Left kidney (tissue), 2 donors: ENCODE data around the gene TFR2. TPM values are rescaled to one million over a fixed set of nuclear protein-coding genes. Genes with fewer than 3 reads are reported as not detected.

Experiments
- DNase-seq: peaks from one replicate; pipeline ENCODE4 v3.0.0-alpha.2; 2013
- polyA plus RNA-seq: library from polyadenylated mRNA; unstranded; fragments of 120-200 nt; gene quantifications from one replicate; pipeline ENCODE4 v1.2.1, GENCODE V29; 2013; ENCODE audit not compliant: insufficient read length

TFR2 gene
- polyA plus RNA-seq, 1 donor, result 0.93 TPM

DNA sequence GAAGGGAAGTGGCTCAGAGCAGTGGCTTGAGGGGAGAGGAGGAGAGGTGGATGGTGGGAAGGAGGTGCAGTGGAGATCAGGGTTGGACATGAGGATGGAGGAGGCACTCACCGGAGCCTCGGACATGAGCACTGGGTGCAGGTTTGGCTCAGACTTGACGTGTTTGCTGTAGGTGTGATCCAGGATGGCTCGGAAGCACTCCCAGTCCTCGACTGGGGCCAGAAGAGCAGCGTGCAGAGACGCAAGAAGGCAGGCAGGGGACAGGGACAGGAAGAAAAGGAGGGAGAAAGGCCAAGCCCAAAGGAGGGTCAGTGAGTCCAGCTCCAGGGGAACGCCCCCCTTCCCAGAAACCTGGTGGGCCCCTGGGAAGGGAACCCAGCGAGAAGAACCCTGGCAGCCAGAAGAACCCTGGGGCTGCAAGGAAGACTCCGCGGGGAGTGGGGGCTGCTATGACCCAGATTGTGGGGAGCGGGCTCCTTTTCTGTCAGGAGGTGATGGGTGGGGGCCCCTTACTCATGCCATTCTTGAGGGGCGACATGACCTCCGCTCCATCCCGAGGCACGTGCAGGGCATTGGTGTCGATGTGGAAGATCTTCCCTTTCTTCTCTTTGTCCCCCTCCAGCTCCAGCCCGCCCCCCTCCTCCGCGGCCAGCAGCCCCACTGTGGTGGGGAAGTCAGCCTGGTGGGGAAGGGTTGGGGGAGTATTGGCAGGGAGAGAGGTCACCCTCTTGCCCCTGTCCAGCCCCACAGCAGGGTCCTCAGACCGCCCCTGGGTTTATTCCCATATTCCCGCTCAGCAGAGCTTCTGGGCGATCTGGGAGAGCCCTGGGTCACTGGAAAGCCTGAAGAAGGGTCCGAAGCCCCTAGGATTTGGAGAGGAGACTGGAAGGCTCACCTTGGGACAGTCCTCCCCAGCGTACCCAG is 13.8 kb upstream of the TFR2 start:
- DNase-seq, result no peak

DNA sequence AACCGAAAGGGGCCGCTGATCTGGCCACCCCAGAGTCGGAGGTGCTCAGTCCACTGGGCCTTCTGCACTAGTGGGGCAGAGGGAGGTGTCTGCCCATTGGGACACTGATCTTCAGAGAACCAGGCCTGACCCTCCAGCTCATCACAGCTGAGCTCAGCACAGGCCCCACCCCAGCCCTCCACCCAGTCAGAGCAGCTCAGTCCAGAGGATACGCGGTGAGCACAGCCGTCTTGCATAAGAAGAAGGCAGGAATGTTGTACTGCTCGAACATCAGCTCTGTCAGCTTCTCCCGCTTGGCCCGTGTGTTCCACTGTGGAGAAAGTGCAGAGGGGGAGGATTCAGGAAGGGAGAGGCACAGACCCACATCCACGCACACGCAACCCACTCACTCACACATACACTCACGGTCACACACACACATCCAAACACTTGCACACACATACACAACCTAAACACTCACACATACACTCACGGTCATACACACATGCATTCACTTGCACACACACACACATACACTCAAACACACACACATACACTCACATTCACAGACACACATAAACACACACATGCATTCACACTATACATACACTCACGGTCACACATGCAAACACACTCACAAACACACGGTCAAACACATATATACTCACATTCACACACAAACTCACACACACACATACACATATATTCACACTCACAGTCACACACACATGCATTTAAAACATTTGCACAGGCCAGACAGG is 8.6 kb upstream of the TFR2 start:
- no peak for DNase-seq

DNA sequence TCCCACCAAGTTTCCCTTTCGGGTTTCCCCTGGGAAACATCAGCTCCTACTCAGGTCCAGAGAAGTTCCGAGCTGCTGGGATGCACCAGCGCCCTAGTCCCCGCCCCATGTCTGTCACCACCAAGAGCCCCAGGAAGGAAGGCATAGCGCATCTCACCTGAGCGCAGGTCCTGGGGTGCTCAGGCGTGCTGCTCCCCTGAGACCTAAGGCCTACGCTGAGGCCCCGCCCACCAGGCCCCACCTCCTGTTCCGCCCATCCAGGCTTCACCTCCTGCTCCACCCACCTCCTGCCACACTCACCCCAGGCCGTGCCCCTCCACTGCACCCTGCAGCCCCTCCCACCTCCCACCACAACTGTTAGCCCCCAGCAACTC is 1.2 kb upstream of the TFR2 start:
- DNase-seq, result no peak

DNA sequence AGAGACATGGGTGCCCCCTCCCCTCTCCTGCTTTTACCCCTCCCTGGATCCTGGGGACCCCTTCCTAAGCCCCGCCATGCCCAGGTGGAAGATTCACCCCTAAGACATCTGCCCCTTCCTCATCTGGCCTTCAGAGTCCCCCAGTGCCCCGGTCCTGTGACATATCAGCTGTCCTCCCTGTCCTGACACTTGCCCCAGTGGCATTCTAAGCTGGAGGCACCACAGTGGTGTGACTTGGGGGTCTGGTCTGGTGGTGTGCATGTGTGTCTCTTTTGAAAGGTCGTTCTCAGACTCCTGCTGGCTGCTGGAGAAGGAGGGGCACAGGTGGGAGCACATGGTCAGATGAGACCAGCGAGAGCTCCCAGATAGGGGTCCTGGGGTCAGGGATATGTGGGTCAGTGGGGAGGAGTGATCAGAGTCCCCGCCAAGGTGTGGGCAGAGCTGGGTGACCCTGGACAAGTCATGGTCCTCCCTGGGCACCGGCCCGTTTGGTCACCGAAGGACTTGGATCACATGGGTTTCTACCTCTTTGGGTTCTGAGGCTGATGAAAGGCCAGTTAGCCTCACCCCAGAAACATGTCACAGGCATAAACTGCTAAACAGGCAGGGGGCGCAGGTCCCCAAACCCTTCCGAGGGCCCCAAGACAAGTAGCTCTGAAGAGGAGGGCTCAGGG is 645 bp upstream of the TFR2 start:
- DNase-seq, result no peak

DNA sequence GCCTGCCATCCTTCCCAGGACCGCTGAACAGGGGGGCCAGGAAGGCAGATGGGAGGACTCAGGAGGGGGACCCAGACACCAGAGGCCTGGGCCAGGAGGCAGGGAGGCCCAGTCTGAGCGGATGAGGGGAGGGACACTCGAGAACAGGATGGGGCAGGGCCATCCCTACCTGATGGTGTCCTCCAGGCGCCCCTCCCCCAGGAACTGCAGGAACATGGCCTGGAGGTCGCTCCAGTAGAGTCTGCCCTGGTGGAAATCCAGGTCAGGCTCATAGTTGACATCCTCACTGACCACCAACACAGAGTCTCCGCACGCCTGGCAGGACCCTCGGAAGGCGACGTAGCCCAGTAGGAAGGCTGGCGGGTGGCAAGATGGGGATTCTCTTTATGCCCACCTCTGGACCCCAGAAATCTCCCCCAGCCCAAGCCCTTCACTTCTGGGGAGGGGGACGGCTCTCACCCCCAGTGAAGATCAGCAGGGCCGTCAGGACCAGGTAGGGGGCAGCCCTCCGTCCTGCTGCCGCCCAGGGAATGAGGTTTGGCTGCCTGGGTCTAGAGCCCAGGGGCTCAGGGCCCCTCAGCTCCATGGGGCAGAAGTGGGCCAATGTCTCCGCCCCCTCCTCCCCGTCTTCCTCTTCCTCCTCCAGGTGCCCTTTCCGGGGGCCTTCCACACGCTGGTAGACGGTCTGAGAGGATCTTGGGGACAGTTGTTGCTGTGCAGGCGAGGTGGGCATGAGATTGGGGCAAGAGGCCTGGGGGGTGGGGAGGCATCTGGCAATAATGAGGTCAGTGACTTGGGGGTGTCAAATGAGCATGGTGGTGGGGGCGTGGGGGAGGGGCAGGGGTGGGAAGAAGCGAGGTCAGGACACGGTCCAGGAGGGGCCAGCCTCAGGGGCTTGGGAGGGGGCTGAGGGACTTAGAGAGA is 573 bp downstream of the TFR2 start:
- DNase-seq, result no peak

DNA sequence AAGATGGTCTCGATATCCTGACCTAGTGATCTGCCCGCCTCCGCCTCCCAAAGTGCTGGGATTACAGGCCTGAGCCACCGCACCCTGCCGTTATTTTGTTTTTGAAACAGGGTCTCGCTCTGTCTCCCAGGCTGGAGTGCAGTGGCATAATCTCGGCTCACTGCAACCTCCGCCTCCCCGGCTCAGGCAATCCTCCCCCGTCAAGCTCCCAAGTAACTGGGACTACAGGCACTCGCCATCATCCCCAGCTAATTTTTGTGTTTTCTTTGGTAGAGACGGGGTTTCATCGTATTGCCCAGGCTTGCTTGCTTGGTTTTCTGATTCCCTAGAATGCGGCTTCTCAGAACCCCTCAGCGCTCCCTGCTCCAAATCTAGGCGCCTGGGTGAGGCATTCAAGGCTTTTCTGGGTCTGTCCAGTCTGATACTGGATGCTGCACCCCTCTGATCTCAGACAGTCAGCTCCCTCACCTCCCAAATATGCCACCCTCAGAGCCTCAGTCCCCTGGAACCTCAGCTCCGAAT is 1.3 kb downstream of the TFR2 start:
- no peak for DNase-seq

DNA sequence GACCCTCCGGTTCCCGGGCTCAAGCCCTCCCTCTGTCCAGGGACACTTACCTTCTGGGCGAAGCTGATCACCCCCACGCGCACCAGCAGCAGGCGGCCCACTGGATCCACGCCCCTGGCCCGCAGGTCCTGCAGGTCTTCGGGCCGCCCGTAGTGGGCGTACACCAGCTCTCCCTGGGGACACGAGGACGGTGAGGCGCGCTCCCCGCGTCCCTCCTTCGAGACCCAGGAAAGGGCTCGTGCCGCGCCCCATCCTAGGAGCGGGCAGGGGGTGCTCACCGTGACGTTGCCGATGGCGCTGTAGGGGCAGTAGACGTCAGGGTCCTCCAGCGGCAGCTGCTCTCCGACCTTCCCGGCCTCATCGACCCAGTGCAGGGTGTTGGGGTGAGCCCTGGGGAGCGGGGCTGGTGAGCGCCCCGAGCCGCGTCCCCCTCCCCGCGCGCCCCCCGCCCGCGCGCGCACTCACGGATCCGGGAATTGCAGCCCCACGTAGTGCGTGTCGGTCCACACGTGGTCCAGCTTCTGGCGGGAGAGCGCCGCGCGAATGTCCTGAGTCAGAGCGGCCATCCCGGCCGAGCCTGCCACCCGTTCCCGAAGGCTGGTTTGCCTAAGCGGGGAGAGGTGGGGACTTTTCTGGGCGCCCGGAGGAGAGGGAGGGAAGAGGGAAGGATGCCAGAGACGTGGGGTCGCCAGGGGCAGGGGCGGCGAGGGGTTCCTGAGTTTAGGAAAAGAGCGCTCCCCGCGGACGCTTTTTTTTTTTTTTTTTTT is 8.2 kb downstream of the TFR2 start:
- no peak for DNase-seq

DNA sequence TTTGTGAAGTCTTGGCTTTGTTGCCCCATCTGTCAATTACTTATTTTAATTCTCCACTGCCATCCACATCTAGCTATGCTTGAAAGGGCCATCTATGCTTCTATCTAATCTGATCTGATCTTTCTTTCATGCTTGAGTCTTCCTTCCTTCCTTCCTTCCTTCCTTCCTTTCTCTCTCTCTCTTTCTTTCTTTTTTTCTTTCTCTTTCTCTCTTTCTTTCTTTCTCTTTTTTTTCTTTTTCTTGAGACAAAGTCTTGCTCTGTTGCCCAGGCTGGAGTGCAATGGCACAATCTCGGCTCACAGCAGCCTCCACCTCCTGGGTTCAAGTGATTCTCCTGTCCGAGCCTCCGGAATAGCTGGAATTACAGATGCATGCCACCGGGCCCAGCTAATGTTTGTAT is 11.3 kb downstream of the TFR2 start:
- DNase-seq, result no peak

DNA sequence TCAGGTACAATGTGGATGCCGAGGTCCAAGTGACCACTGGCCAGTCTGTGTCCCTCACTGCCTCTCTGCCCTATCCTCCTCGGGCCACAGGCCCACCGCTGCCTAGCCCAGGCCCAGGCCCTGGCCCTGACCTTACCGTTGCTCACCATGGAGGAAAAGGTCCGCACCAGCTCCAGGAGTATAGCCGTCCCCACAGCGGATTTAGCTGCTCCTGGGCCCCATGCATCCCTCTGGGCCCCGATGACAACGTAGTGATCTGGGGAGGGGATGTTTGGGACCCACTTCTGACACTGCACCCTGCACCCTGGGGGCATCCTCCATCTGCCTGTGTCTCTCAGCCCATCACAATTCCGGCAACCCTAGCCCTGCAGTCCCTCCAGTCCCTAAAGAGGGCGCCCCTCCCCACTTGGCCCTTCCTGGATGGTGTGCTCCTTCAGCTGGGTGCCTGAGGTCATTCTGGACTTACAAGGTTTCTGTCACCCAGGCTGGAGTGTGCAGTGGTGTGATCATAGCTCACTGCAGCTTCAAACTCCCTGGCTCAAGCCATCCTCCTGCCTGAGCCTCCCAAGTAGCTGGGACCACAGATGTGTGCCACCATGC is 12.1 kb downstream of the TFR2 start:
- DNase-seq, result no peak

DNA sequence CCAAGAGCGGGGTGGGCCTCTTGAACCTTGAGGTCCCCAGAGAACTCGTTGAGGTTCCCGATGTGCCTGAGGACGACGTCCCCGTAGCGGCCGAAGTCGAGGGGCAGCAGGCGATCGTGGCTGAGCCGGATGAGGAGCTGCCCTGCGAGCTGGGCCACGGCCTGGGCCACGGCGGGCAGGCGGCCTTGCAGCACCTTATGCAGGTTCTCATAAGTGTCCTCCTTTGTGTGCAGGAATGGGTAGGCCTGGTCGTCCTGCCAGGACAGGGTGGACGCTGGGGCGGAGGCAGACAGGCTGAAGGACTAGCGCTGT is 14.2 kb downstream of the TFR2 start:
- DNase-seq, result no peak

DNA sequence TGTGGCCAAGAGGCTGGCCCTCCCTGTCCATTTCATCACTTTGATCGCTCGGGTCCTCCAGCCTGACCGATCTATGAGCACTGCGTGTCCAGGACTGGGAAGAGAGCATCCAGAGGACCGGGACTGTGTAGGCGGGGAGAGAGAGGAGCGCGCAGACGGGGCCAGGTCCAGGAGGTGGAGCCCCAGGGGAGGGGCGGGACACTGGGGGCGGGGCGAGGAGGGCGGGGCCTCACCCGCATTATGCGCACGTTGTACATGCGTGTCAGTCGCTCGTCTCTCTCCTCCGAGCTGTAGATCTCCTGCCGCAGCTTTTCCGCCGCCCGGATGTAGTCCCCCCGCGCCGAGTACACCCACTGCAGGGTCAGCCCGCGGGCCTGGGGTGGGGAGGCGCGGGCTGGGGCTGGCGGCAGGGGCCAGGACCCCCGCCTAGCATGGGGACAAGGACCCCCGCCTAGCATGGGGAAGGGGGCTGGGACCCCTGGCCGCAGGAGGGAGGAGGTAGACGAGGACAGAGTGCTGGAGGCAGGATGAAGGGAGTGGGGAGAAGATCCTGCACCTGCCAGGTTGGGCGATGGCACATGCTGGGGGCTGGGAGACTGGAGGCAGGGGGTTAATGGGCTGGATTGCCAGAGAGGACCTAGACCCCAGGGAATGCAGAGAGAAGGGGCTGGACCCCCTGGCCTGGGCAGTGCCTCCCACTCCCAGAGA is 14.7 kb downstream of the TFR2 start:
- DNase-seq, result peak; percentile 60

DNA sequence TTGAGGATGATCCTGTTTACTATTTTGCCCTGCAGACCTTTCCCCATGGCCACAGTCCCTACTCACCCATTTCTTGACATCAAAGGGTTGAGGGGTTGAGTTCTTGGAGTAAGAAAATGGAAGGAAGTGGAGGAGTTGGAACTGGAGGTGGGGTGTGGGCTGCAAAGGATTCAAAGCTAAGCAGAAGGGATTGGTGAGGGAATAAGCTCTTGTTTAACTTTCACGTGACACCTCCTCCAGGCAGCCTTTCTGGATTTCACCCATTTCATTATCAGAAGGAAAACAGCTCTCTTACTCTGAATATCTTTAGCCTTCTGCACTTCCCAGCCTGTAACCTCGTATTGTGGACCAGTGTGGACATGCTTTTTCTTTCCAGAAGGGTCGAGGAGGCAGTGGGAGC is 15.3 kb downstream of the TFR2 start:
- no peak for DNase-seq

DNA sequence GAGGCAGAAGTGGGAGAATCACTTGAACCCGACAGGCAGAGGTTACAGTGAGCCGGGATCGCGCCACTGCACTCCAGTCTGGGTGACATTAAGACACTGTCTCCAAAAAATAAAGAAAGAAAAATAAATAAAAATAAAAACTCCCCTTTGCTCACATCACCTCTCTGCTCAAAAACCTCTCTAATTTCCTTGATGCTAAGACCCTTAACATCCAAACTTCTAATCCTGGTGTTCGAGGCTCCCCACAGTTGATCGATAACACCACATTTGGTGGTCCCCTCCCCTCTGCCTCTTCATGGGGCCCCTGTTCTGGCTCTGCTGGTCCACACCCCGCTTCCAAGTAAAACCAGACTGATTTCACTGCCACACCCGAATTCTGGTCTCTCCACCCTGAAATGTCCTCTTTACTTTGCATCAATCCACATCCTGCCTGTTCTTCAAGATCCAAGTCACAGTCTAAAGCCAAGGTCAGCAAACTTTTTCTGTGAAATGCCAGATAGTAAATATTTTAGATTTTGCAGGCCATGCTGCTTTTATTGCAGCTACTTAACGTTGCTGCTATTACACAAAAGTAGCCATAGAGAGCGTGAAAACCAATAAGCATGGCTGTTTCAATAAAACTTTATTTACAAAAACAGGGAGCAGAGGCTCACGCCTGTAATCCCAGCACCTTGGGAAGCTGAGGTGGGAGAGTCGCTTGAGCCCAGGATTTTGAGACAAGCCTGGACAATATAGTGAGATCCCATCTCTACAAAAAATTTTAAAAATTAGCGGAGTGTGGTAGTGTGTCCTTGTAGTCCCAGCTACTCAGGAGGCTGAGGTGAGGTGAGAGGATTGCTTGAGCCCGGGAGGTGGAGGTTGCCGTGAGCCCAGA is 17.2 kb downstream of the TFR2 start:
- no peak for DNase-seq

DNA sequence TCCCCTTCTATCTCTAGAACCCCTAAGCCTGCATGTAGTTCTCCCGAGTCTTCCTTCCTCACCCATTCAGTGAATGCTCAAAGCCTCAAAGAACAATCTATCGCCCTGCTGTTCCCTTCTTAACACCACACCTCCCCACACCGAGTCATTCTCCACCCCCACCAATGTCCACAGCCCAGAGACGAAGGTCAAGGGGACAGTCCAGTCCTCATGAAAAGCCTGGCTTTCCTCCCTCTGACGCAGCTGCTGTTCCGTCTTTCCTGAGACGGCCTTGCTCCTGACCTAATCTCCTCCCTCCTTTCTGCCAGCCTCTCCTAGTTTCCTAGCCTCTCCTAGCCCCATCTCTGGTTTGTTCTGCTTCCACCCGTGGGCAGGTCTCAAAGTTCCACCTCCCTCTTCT is 19.8 kb downstream of the TFR2 start:
- no peak for DNase-seq

DNA sequence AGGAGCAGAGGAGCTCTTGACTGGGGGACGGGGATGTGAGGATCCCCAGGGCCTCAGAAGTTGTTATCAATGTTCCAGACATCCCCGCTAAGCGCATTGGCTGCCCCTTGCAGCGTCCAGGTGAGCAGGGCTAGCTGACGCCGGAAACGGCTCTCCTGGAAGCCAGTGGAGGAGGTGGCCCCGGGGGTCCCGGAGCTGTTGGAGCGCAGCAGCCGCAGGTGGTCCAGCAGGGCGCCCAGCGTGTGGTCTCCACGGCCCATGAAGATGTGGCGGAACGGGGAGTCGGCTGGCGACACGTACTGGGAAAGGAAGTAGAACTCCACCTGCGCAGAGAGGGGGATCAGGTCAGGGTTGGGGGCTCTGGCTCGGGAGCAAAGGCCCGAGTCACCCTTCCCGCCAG is 20.5 kb downstream of the TFR2 start:
- no peak for DNase-seq

DNA sequence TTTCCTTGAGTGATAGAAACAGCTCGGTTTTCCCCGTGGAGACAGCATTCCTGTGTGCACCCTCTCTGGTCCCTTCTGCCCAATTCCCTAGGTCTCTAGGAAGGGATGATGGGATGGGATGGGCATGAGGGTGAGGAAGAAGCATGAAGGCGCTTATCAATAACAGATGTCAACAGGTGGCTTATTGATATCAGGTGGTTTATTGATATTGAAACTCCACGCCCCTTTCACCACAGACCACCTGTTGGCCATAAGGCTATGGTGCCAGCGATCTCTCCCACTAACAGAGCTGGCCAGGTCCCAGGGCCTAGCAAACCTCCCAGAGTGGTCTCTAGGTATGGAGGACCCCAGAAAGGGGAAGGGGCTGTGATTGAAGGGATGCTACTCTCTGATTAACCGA is 21.1 kb downstream of the TFR2 start:
- DNase-seq, result no peak

DNA sequence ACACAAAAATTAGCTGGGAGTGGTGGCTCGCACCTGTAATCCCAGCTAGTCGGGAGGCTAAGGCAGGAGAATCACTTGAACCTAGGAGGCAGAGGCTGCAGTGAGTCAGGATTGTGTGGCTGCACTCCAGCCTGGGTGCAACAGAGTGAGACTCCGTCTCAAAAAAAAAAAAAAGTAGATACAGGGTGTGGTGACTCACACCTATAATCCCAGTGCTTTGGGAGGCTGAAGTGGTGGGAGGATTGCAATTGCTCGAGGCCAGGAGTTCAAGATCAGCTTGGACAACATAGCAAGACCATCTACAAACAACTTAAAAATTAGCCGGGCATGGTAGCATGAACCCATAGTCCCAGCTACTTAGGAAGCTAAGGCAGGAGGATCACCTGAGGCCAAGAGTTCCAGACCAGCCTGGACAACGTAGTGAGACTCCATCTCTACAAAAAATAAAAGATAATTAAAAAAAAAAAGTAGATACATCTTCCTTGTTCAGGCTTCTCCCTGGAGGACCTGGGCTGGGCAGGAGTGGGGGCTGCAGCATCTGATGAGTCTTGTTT is 27.0 kb downstream of the TFR2 start:
- DNase-seq, result no peak

DNA sequence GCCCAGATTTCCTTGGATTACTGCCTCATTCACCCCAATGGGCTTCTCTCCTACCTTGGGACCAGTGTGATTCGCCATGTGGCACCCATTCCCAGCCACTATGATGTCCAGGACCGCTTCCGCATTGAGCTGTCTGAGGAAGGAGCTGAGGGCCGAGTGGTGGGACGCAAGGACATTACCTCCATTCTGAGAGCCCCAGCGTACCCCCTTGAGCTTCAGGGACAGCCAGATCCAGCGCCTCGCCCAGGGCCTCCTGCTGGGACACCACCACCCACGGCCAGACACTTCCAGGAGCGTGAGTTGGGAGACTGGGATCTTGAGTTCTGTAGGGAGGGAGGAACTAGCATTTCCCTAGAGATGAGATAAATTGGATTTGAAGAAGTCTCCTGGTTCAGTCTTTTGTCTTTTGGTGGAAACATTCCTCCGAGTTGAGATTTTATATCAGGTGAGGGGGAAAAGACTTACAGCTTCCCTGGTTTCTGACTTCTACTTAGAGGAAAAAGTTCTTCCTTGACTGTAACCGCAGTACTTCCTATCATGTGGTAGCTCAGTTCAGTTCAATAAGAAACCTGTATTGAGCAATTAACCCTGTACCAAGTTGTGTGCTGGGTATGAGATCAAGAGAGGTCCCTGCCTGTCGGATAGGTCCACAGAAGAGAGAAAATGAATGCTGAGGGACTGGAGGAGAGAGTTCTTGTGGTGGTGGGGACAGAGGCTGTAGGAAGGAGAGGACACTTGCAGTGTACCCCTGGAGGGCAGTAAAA is 27.8 kb downstream of the TFR2 start:
- DNase-seq, result no peak
